ENCODE data around the gene MRPL3.

The MRPL3 gene

DNA sequence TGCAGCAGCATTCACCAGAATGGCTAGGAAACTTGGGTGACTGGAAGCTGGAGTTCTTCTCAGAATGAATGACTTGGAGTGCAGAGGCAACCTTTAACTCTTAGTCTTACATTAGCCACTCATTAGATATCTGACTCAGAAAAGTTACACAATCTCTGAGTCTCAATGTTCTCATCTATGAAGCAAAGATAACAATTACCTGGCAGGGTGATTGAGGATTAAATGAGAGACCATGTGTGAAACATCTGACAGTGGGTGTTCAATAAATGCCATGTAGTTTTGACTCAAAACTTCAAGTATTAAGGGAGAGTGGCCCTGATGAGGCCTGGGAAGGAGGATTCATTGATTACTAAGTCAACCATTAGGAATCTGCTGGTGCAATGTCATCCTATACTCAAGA is 48.3 kb downstream of the MRPL3 start:
- Histone ChIP-seq H3K27me3 (ENCODE audit: low read length) (no peaks in the 10 kb centered on the region), H3K9ac (ENCODE audit: low read length) (no peak overlapping the region), H3K9me3 (ENCODE audit: insufficient read depth, low read length) (no peaks in the 10 kb centered on the region), H3K27ac (ENCODE audit: low read depth, low read length) (no peak overlapping the region), H3K4me2 (ENCODE audit: low read depth, low read length, poor library complexity, severe bottlenecking) (no peak overlapping the region), H3K79me2 (ENCODE audit: insufficient read depth, low read length) (no peaks in the 10 kb centered on the region), H2AFZ (ENCODE audit: low read depth, low read length, severe bottlenecking) (no peak overlapping the region), H4K20me1 (ENCODE audit: low read depth, low read length) (no peaks in the 10 kb centered on the region), H3K36me3 (ENCODE audit: low read length) (no peaks in the 10 kb centered on the region), H3K9me2 (replicated peaks; ENCODE audit: insufficient read depth, low read length) (no peaks in the 10 kb centered on the region), H3F3A (ENCODE audit: insufficient read depth) (no peaks in the 10 kb centered on the region), H3K4me3 (ENCODE audit: insufficient read depth, low read length, poor library complexity, severe bottlenecking) (no peak overlapping the region)
- TF ChIP-seq, protein P1, sequence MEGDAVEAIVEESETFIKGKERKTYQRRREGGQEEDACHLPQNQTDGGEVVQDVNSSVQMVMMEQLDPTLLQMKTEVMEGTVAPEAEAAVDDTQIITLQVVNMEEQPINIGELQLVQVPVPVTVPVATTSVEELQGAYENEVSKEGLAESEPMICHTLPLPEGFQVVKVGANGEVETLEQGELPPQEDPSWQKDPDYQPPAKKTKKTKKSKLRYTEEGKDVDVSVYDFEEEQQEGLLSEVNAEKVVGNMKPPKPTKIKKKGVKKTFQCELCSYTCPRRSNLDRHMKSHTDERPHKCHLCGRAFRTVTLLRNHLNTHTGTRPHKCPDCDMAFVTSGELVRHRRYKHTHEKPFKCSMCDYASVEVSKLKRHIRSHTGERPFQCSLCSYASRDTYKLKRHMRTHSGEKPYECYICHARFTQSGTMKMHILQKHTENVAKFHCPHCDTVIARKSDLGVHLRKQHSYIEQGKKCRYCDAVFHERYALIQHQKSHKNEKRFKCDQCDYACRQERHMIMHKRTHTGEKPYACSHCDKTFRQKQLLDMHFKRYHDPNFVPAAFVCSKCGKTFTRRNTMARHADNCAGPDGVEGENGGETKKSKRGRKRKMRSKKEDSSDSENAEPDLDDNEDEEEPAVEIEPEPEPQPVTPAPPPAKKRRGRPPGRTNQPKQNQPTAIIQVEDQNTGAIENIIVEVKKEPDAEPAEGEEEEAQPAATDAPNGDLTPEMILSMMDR (IDR thresholded peaks at IDR 0.05; ENCODE audit: insufficient read depth, low read length, poor library complexity, severe bottlenecking): no peak
- no peak for TF ChIP-seq EZH2phosphoT487 (conservative IDR thresholded peaks at IDR 0.05; ENCODE audit: low read length)

DNA sequence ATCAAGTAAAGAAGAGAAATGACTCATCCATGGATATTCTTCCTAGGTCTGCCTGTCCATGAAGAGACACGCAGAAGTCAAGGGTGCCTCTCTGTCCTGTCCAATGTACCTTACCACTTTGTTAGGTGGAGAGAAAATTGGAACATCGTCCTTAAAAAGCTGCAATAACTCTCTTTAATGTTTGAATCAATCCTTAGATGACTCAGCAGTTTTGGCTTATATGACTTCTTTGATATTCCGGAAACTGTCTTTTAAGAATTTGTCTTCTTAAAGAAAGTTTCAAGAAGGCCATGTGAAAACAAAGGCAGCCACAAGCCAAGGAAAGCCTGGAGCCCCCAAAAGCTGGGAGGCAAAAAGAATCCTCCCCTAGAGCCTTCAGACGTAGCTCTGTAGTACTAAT is 49.2 kb downstream of the MRPL3 start:
- H3K27ac ChIP-seq (ENCODE audit: low read depth, low read length): no peak overlapping the region
- no peaks in the 10 kb centered on the region for H3K9me3 ChIP-seq (ENCODE audit: insufficient read depth, low read length)
- H3K9ac ChIP-seq (ENCODE audit: low read length): no peak overlapping the region

DNA sequence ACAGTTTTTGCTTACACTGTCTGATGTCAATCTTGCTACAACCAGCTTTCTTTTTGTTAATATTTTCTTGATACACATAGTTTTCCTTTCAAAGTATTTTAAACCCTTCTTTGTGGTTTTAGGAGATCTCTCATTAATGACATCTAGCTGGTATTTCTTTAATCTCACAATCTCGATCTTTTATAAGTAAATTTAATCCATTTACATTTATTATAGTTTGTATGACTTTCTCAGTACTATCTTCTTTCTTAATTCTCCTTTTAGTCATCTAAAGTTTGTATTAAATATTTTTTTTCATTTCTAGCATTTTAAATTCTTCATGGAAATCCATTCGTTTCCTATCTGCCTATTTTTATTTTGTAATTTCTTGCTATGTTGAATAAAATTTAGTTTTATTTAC is 55.4 kb downstream of the MRPL3 start:
- Histone ChIP-seq H3K9me2 (replicated peaks; ENCODE audit: insufficient read depth, low read length) (no peaks in the 10 kb centered on the region), H3K36me3 (ENCODE audit: low read length) (no peaks in the 10 kb centered on the region), H3K79me2 (ENCODE audit: insufficient read depth, low read length) (no peaks in the 10 kb centered on the region), H3K9ac (ENCODE audit: low read length) (no peak overlapping the region), H3K4me3 (ENCODE audit: insufficient read depth, low read length, poor library complexity, severe bottlenecking) (no peak overlapping the region), H4K20me1 (ENCODE audit: low read depth, low read length) (no peaks in the 10 kb centered on the region), H3K27me3 (ENCODE audit: low read length) (no peaks in the 10 kb centered on the region), H3K9me3 (ENCODE audit: insufficient read depth, low read length) (no peaks in the 10 kb centered on the region), H2AFZ (ENCODE audit: low read depth, low read length, severe bottlenecking) (no peak overlapping the region), H3K4me2 (ENCODE audit: low read depth, low read length, poor library complexity, severe bottlenecking) (no peak overlapping the region), H3F3A (ENCODE audit: insufficient read depth) (no peaks in the 10 kb centered on the region), H3K27ac (ENCODE audit: low read depth, low read length) (no peak overlapping the region)
- TF ChIP-seq, protein P1 (IDR thresholded peaks at IDR 0.05; ENCODE audit: insufficient read depth, low read length, poor library complexity, severe bottlenecking): no peak
- no peak for TF ChIP-seq EZH2phosphoT487 (conservative IDR thresholded peaks at IDR 0.05; ENCODE audit: low read length)

More for the DNA sequence above, 49.2 kb downstream of the MRPL3 start:
- H2AFZ ChIP-seq (ENCODE audit: low read depth, low read length, severe bottlenecking): no peak overlapping the region
- H4K20me1 ChIP-seq (ENCODE audit: low read depth, low read length): no peaks in the 10 kb centered on the region
- H3K4me3 ChIP-seq (ENCODE audit: insufficient read depth, low read length, poor library complexity, severe bottlenecking): no peak overlapping the region
- H3K9me2 ChIP-seq (replicated peaks; ENCODE audit: insufficient read depth, low read length): no peaks in the 10 kb centered on the region
- no peaks in the 10 kb centered on the region for H3F3A ChIP-seq (ENCODE audit: insufficient read depth)
- no peaks in the 10 kb centered on the region for H3K36me3 ChIP-seq (ENCODE audit: low read length)
- no peak overlapping the region for H3K4me2 ChIP-seq (ENCODE audit: low read depth, low read length, poor library complexity, severe bottlenecking)
- TF ChIP-seq EZH2phosphoT487 (conservative IDR thresholded peaks at IDR 0.05; ENCODE audit: low read length): no peak
- TF ChIP-seq, protein P1 (IDR thresholded peaks at IDR 0.05; ENCODE audit: insufficient read depth, low read length, poor library complexity, severe bottlenecking): no peak
- no peaks in the 10 kb centered on the region for H3K27me3 ChIP-seq (ENCODE audit: low read length)
- no peaks in the 10 kb centered on the region for H3K79me2 ChIP-seq (ENCODE audit: insufficient read depth, low read length)
